Measurements from ENCODE around the gene ADGRA1. TPM values are rescaled to one million over a fixed set of nuclear protein-coding genes. Genes with fewer than 3 reads are reported as not detected.

The ADGRA1 gene
- total and polyA plus RNA-seq, 2 of the 8 experiments (the other 6 are each of a cell fraction or from before 2014, with no cell fraction given) = 0.17 to 0.21 TPM

DNA sequence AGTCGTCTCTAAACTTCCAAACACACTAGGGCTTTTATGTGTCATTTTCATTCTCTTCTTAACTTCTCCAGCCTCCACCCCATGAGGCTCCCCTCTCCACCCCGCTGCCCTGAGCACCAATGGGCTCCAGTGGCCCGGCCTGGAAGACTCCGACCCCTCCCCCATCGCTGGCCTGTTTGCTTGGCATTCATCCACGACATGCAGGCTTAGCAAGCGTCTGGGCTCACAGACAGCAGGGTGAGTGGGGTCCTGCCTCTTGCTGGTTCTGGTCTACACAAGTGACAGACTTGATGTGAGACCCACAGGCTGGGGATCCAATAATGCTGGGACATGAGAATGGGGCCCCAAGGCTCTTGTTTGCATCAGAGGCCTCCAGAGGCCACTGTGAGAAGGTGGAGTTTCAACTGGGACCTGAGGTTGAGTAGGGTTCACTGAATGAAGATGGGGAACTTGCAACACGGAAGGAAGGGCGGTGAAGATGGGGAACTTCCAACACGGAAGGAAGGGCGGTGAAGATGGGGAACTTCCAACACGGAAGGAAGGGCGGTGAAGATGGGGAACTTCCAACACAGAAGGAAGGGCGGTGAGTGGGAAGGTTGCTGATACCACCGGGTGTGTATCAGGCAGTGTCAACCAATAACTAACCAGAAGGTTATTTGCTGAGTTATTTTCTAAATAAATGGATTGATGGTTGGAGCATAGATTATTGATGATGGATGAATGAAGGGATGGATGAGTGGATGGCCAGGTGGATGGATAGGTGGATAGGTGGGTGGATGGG lies 86.3 kb downstream of the ADGRA1 start:
- Histone ChIP-seq H4K20me1 (replicated peaks in 1 of 2; ENCODE audit: control insufficient read depth in 1 of 2, insufficient read depth in 2 of 2, low read length in 2 of 2) (peaks cover 0 to 17% of the 10 kb centered on the region in 2 experiments), H3K9me3 (ENCODE audit: insufficient read depth in 2 of 2, low read depth in 1 of 2, low read length in 1 of 2) (peaks cover 14 to 17% of the 10 kb centered on the region in 2 experiments), H2BK12ac (ENCODE audit: low read depth, low read length) (no peak overlapping the region), H3K4me2 (ENCODE audit: insufficient read depth in 1 of 2, low read depth in 2 of 2, low read length in 2 of 2) (no peak overlapping the region), H3K36me3 (ENCODE audit: control insufficient read depth in 2 of 4, insufficient read depth in 4 of 4, low read length in 3 of 4) (peaks cover 0 to 12% (median 3%) of the 10 kb centered on the region in 4 experiments; a peak in 5 of 8 replicates), H3K14ac (ENCODE audit: insufficient read length) (no peak overlapping the region), H3K18ac (ENCODE audit: extremely low read depth, low read length) (no peak overlapping the region), H4K8ac (ENCODE audit: extremely low read depth, insufficient read depth, low read length) (peak overlapping the region; percentile 62; the same call in 1 of the 2 replicates), H4K91ac (replicated peaks; ENCODE audit: insufficient read length, low read length) (no peak overlapping the region), H4K5ac (ENCODE audit: insufficient read length, low read depth, low read length) (no peak overlapping the region), H3K79me2 (ENCODE audit: control insufficient read depth in 1 of 2, insufficient read depth in 2 of 2, low read length in 2 of 2) (no peaks in the 10 kb centered on the region), H3K4me3 (ENCODE audit: extremely low read depth in 1 of 4, insufficient read depth in 2 of 4, low read depth in 3 of 4, low read length in 4 of 4) (no peak overlapping the region), H2AFZ (ENCODE audit: low read length) (no peak overlapping the region), H3K23me2 (ENCODE audit: low read depth, low read length) (peaks cover 26% of the 10 kb centered on the region), H3K56ac (replicated peaks; ENCODE audit: insufficient read length, low read depth, low read length) (no peak overlapping the region), H3K4me1 (replicated peaks in 1 of 4; ENCODE audit: control insufficient read depth in 3 of 4, insufficient read depth in 4 of 4, low read length in 3 of 4) (no peaks in the 10 kb centered on the region), H3K27me3 (replicated peaks in 1 of 4; ENCODE audit: control insufficient read depth in 3 of 4, extremely low read depth in 1 of 4, insufficient read depth in 3 of 4, low read length in 3 of 4) (no peaks in the 10 kb centered on the region), H2BK5ac (ENCODE audit: low read depth, low read length) (no peak overlapping the region), H3K23ac (ENCODE audit: insufficient read length) (no peak overlapping the region), H3K79me1 (ENCODE audit: low read depth, low read length) (no peaks in the 10 kb centered on the region; the same call in 1 of the 2 replicates), H3K27ac (ENCODE audit: low read depth, low read length) (no peak overlapping the region), H3K9ac (replicated peaks in 1 of 4; ENCODE audit: extremely low read depth in 1 of 4, low read depth in 3 of 4, low read length in 3 of 4) (no peak overlapping the region), H2AK5ac (ENCODE audit: low read depth, low read length) (peak overlapping the region; percentile 65; the same call in 1 of the 2 replicates), H2BK15ac (ENCODE audit: low read length) (no peak overlapping the region), H2BK20ac (ENCODE audit: low read length) (no peak overlapping the region), H2BK120ac (replicated peaks; ENCODE audit: low read depth, low read length) (no peak overlapping the region), H3K4ac (replicated peaks; ENCODE audit: insufficient read length, low read depth, low read length) (no peak overlapping the region)
- FAIRE-seq (no peak), DNase-seq (ENCODE audit: low read depth in 1 of 2, low spot score in 2 of 2) (no peak)
- WGBS, 2 experiments (ENCODE audit: extremely low coverage in 1 of 2, insufficient coverage in 1 of 2, insufficient read length in 1 of 2, insufficient replicate concordance in 2 of 2, low coverage in 1 of 2, low lambda C conversion rate in 2 of 2, missing lambda C conversion rate in 1 of 2) = 91% methylated on average over 15 of the region's 15 CpGs; no CpG with 5 or more reads in 1 of the 2 experiments
- ChIA-PET CTCF (ENCODE audit: partially characterized antibody) (no interaction called here), POLR2A (ENCODE audit: partially characterized antibody) (no interaction called here)
- TF ChIP-seq TEAD4 (IDR thresholded peaks at IDR 0.05; ENCODE audit: low read depth, low read length) = no peak
